Vagina (tissue), 2 donors: ENCODE measurements around the gene YARS1.

Source experiments
- CTCF ChIP-seq, 3 experiments: fragments of 450-650 bp in 2 of 3; fragments of 200-600 bp in 1 of 3; sonication (generic) in 1 of 3; IDR thresholded peaks; one replicate each; pipeline ENCODE4 v1.5.1; 2017 to 2019; ENCODE audit warnings: antibody characterized with exemption in 3 of 3, mild to moderate bottlenecking in 2 of 3, moderate library complexity in 2 of 3
- POLR2A ChIP-seq, 2 donors: fragments of 450-650 bp; IDR thresholded peaks; one replicate each; pipeline ENCODE4 v1.6.1; 2017; ENCODE audit warnings: antibody characterized with exemption in 2 of 2, mild to moderate bottlenecking in 2 of 2, moderate library complexity in 2 of 2

- TF ChIP-seq CTCF (IDR thresholded peaks at IDR 0.05) (no peak), POLR2A (IDR thresholded peaks at IDR 0.05) (no peak)
These were observed 74.2 kb downstream of the YARS1 start for GRCh38 chr1:32742956-32743355.
